ENCODE measurements around the gene PAM. TPM values are rescaled to one million over a fixed set of nuclear protein-coding genes. Genes with fewer than 3 reads are reported as not detected.

Gene PAM
- total and polyA plus RNA-seq, 2 donors (not counting 3 experiments of a cell fraction or from before 2014, with no cell fraction given), result 118 to 176 TPM

GRCh38 chr5:103003872-103004271, 248.8 kb downstream of the PAM start:
- dilution Hi-C loops (cut with MboI; ENCODE audit: extremely low pct_ligation_motif_present, low sequenced_read_pairs), result no loop called here
- Histone ChIP-seq H3K79me2 (ENCODE audit: control insufficient read depth, insufficient read depth, low read length) (no peaks in the 10 kb centered on the region), H3K4me3 (replicated peaks in 1 of 3; ENCODE audit: insufficient read depth in 1 of 3, low read depth in 1 of 3, low read length in 3 of 3) (no peak overlapping the region), H3K9ac (replicated peaks; ENCODE audit: extremely low read depth, insufficient read depth, low read length) (no peak overlapping the region), H4K20me1 (replicated peaks; ENCODE audit: control insufficient read depth, extremely low read depth, insufficient read depth, low read length) (no peaks in the 10 kb centered on the region), H3K27ac (ENCODE audit: insufficient read depth, low read depth, low read length) (no peak overlapping the region), H3K9me3 (replicated peaks; ENCODE audit: control insufficient read depth, insufficient read depth, low read length) (no peaks in the 10 kb centered on the region), H2AFZ (ENCODE audit: low read depth, low read length) (no peak overlapping the region), H3K36me3 (ENCODE audit: control insufficient read depth in 2 of 2, extremely low read depth in 1 of 2, insufficient read depth in 2 of 2, low read length in 2 of 2) (peaks cover 0 to 2% of the 10 kb centered on the region in 2 experiments), H3K9me1 (replicated peaks; ENCODE audit: control insufficient read depth, extremely low read depth, insufficient read depth, low read length) (no peaks in the 10 kb centered on the region), H3K4me2 (ENCODE audit: insufficient read depth, low read length) (no peak overlapping the region), H3K27me3 (ENCODE audit: control insufficient read depth in 2 of 2, insufficient read depth in 2 of 2, low read length in 2 of 2) (no peaks in the 10 kb centered on the region), H3K4me1 (ENCODE audit: control insufficient read depth, extremely low read depth, insufficient read depth, low read length) (no peaks in the 10 kb centered on the region)
- no peak for TF ChIP-seq CTCF (IDR thresholded peaks at IDR 0.05; ENCODE audit: extremely low read depth in 1 of 2, insufficient read depth in 1 of 2, low read depth in 1 of 2, low read length in 2 of 2)
- no peak for TF ChIP-seq MYC (IDR thresholded peaks at IDR 0.05; ENCODE audit: low read depth, low read length)
- intact Hi-C loops (cut with micrococcal nuclease), result no loop called here
- CTCF ChIA-PET, result interaction anchor here (1.0 to 2.2 kb wide), 5 partner anchors 11 to 322 kb away, joined by 3 to 7 read pairs (median 4); no protein-coding TSS in a partner anchor
- DNase-seq (ENCODE audit: low read depth, low spot score) (no peak), FAIRE-seq (no peak)
- no TSS peak for BruUV-seq (replicated peaks)
- POLR2A ChIA-PET, result no interaction called here

GRCh38 chr5:103005276-103005675, 250.2 kb downstream of the PAM start:
- DNase-seq (ENCODE audit: low read depth, low spot score), result no peak
- no peak overlapping the region for H3K9ac ChIP-seq (replicated peaks; ENCODE audit: extremely low read depth, insufficient read depth, low read length)
- no peak overlapping the region for H3K4me3 ChIP-seq (replicated peaks in 1 of 3; ENCODE audit: insufficient read depth in 1 of 3, low read depth in 1 of 3, low read length in 3 of 3)
- no peak for TF ChIP-seq MYC (IDR thresholded peaks at IDR 0.05; ENCODE audit: low read depth, low read length)
- no peak for TF ChIP-seq MAX (IDR thresholded peaks at IDR 0.05; ENCODE audit: insufficient read depth, insufficient read length)
- TF ChIP-seq CTCF (IDR thresholded peaks at IDR 0.05; ENCODE audit: extremely low read depth in 1 of 2, insufficient read depth in 1 of 2, low read depth in 1 of 2, low read length in 2 of 2), result no peak
- TF ChIP-seq EZH2 (IDR thresholded peaks at IDR 0.05; ENCODE audit: borderline replicate concordance, low read depth, low read length, severe bottlenecking), result no peak
- TF ChIP-seq POLR2A (IDR thresholded peaks at IDR 0.05; ENCODE audit: low read depth, low read length), result no peak
- no peak for TF ChIP-seq JUN (IDR thresholded peaks at IDR 0.05; ENCODE audit: borderline replicate concordance, insufficient read depth, insufficient read length, low read depth)
- no peak for TF ChIP-seq POLR2AphosphoS5 (IDR thresholded peaks at IDR 0.05; ENCODE audit: insufficient read depth, low read depth, low read length)
- no peak for TF ChIP-seq FOS (IDR thresholded peaks at IDR 0.05; ENCODE audit: borderline replicate concordance, insufficient read depth, low read length)
- H4K20me1 ChIP-seq (replicated peaks; ENCODE audit: control insufficient read depth, extremely low read depth, insufficient read depth, low read length), result no peaks in the 10 kb centered on the region
- no peaks in the 10 kb centered on the region for H3K4me1 ChIP-seq (ENCODE audit: control insufficient read depth, extremely low read depth, insufficient read depth, low read length)
- H3K4me2 ChIP-seq (ENCODE audit: insufficient read depth, low read length), result no peak overlapping the region
- no peak for FAIRE-seq
- H3K27me3 ChIP-seq (ENCODE audit: control insufficient read depth in 2 of 2, insufficient read depth in 2 of 2, low read length in 2 of 2), result no peaks in the 10 kb centered on the region
- ChIA-PET POLR2A (no interaction called here), CTCF (no interaction called here)
- no peaks in the 10 kb centered on the region for H3K79me2 ChIP-seq (ENCODE audit: control insufficient read depth, insufficient read depth, low read length)
- intact Hi-C loops (cut with micrococcal nuclease), result no loop called here
- no peaks in the 10 kb centered on the region for H3K9me3 ChIP-seq (replicated peaks; ENCODE audit: control insufficient read depth, insufficient read depth, low read length)
- H2AFZ ChIP-seq (ENCODE audit: low read depth, low read length), result no peak overlapping the region
- dilution Hi-C loops (cut with MboI; ENCODE audit: extremely low pct_ligation_motif_present, low sequenced_read_pairs), result no loop called here
- BruUV-seq (replicated peaks), result no TSS peak
- peaks cover 0 to 2% of the 10 kb centered on the region in 2 experiments for H3K36me3 ChIP-seq (ENCODE audit: control insufficient read depth in 2 of 2, extremely low read depth in 1 of 2, insufficient read depth in 2 of 2, low read length in 2 of 2)
- H3K9me1 ChIP-seq (replicated peaks; ENCODE audit: control insufficient read depth, extremely low read depth, insufficient read depth, low read length), result no peaks in the 10 kb centered on the region
- no peak overlapping the region for H3K27ac ChIP-seq (ENCODE audit: insufficient read depth, low read depth, low read length)
